A204.1 (cell line): Measurements from ENCODE around the gene SPINK4.
A peak's percentile ranks its signal among the peaks of the same experiment; 100 is the strongest.

Experiments used
- FAIRE-seq: peaks from 2 replicates; lab custom pipeline; 2012; peaks lifted over from hg19 to GRCh38; lab: Jason Lieb, UNC

SPINK4 gene

DNA sequence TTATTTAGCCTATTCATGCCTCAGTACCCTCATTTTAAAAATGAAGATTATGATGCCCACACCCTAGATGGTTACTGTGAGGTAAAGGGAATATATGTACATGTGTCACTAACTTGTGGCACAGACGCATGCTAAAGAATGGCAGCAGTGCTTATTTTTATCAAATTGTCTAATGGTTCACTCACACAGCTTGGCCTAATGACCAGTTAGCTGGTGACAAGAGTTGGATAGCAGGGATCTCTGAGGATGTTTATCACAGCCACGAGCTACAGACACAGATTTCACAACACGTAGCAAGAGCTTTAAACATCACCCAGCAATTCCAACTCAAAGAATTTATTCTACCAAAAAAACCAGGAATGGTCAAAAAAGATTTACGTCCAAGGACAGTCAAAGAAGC is 17.3 kb downstream of the SPINK4 start:
- FAIRE-seq = no peak

DNA sequence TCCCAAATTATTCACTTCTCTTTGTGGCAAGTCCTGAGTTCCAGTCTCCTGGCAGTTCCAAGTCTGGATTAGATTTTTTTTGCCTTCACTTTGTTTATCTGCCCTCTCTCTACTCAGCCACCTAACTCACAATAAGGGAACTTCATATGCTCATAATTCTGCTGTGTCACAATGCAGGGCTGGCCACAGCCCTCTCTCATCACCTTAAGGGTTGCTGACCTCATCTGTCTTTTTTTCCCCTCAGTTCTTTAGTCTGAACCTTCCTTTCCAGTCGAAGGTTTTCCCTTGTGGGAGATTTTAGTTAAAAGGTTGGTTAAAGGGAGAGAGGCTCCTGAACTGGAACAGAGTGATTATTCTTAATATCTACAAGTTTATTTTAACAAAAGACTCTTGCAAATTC is 20.4 kb downstream of the SPINK4 start:
- no peak for FAIRE-seq

DNA sequence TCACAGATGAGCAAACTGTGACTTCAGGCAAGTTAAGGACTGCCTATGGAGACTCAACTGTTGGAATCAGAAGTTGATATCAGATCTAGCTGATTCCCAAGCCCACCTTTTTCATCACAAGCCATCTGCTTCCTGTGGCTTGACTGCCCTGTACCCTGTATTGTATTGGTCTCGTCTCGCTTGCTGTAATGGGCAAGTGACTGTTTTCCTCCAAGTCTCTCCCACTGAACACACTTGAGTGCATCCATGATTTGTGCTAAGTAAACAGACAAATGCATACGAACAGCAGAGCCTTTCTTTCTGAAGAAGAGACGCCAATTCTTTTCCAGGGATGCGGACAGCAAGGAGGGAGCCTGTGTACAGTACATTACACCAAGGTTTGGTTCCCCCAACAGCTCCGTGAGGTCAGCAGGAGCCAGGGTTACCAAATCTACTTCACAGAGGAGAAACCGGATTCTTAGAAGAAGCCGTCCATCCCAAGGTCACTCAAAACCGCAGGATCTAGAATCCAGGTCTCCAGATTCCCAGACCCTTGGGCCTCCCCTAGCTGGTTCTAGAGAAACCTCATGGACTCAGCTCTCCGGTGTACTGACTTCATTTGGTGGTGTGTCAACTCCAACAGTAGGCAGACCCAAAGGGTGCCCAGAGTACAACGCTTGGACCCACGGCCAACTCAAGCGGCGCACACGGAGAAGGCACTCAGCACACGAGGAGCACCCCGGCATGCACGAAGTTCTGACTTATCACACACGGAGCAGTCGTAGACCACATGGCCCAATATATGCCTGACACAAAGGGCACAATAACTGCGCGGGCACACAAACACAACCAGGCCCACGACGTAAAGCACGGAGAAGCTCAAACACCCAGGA is 23.4 kb downstream of the SPINK4 start:
- no peak for FAIRE-seq

- no peak for FAIRE-seq
Observed at GRCh38 chr9:33264003-33264472, 24.1 kb downstream of the SPINK4 start.

- peak; percentile 97 for FAIRE-seq
Observed at GRCh38 chr9:33264473-33265177, 24.7 kb downstream of the SPINK4 start, which contains the start of the genes BAG1 and CHMP5. TSS of gene BAG1 (minus strand) at chr9:33264708. TSS of gene CHMP5 (plus strand) at chr9:33265049. CDS start at chr9:33265079, 30 bp downstream.

GRCh38 chr9:33265211-33265865 is 25.4 kb downstream of the SPINK4 start:
- no peak for FAIRE-seq

- FAIRE-seq = no peak
Observed at GRCh38 chr9:33267151-33267767, 27.3 kb downstream of the SPINK4 start.

DNA sequence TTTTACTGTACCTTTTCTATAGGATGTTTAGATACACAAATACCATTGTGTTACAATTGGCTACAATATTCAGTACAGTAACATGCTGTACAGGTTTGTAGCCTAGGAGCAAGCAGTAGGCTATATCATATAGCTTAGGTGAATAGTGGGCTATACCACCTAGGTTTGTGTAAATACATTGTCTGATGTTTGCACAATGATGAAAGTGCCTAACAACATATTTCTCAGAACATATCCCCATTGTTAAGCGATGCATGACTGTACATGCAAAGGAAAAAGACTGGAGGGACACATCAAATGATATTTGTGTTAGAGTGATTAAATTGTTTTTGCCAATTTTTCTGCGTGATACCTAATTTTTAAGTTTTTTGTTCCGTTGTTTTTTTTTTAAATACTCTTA is 30.2 kb downstream of the SPINK4 start:
- no peak for FAIRE-seq

GRCh38 chr9:33272061-33272460 is 32.1 kb downstream of the SPINK4 start:
- no peak for FAIRE-seq

DNA sequence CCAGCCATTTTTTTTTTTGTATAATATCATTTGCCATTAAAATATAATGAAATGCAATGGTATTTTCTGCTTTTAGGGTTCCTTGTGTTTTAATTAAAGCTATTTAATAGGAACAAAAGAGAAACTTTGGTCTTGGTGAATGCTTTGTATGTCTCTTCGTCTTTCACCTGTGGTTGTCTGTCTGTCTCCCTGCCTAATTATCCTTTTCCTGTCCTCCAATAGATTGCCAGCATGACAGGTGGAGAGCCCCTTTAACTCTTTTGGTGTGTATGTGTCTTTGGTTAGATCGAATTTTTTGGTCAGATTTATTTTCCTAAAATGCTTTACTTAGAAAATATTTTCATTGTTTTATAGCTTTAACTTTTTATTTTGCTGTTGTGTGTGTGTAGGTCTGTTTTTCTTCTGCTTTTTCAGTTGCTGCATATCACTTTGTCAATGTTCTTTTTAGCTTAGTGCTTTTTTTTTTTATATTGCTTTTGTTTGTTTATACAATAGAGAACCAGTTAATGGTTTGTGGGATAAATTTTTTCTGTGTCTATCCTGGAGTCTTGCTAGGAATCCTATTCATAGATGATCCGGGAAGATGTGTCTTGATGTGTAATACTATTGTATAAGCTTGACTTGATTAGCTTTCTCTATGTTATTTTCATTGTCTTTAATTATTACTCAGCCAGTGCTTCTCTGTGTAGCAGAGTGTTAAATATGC is 33.5 kb downstream of the SPINK4 start:
- FAIRE-seq = no peak

- no peak for FAIRE-seq
Observed at GRCh38 chr9:33273972-33274328, 34.0 kb downstream of the SPINK4 start.

GRCh38 chr9:33277484-33277883 is 37.5 kb downstream of the SPINK4 start:
- FAIRE-seq = no peak

GRCh38 chr9:33285502-33285901 is 45.5 kb downstream of the SPINK4 start:
- FAIRE-seq = no peak

- peak; percentile 79 for FAIRE-seq
Observed at GRCh38 chr9:33287087-33287490, 47.1 kb downstream of the SPINK4 start.

- FAIRE-seq = no peak
Observed at GRCh38 chr9:33288235-33288634, 48.3 kb downstream of the SPINK4 start.

DNA sequence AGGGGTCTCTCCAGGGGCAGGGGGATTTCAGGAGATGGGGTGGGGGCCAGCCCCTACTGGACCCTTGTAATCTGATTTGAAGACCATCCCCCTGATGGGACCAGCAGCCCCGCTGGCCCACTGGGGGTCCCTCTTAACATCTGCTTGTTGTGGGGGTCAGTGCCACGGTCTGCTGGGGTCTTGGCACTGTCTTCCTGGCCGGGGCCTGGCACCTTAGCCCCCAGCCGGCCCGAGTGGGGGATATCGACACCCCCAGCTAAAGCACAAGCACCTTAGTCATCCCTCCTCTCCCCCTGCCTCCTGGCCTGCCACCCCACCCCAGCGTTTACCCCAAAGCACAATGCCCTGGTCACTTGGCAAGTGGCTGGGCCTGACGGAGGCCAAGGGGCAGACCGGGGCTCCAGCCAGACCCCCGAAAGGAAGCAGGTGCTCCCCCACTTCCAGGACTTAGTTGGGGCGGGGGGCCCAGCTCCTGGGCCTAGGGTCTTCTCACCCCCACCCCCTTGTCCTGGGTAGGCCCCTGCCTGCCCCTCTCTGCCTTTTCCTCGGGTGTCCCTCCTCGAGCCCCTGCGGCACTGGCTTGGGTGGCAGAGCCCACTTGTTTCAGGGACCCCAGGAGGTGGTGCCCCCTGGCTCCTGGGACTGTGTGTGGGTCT is 49.0 kb downstream of the SPINK4 start:
- FAIRE-seq = no peak

DNA sequence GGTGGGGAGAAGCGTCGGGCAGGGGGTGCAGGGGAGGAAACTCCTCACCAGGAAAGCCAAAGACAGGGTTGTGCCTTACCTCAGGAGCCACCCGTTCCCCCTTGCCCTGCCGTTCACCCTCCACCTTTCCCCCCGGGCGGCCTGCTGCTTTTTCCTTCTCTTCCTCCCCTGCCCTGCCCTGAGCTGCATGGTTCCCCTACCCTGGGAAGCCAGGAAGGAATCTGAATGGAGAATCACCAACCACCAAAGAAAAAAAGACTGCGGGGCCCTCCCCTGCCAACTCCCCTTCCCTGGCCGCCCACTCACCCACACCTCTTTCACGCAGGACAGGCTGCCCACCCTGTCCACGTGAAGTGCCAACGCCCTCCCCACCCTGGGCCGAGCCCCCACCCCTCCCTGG is 49.5 kb downstream of the SPINK4 start:
- FAIRE-seq = no peak

DNA sequence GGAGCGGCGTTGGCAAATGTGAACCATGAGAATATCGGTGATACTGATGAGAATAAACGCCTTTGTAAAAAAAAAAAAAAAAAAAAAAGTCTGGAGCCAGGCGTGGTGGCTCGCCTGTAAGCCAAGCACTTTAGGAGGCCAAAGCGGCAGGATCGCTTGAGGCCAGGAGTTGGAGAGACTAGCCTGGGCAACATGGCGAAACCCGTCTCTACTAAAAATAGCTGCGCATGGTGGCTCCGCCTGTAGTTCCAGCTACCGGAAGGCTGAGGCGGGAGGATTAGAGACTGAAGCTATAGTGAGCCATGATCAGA is 49.9 kb downstream of the SPINK4 start:
- FAIRE-seq = no peak

DNA sequence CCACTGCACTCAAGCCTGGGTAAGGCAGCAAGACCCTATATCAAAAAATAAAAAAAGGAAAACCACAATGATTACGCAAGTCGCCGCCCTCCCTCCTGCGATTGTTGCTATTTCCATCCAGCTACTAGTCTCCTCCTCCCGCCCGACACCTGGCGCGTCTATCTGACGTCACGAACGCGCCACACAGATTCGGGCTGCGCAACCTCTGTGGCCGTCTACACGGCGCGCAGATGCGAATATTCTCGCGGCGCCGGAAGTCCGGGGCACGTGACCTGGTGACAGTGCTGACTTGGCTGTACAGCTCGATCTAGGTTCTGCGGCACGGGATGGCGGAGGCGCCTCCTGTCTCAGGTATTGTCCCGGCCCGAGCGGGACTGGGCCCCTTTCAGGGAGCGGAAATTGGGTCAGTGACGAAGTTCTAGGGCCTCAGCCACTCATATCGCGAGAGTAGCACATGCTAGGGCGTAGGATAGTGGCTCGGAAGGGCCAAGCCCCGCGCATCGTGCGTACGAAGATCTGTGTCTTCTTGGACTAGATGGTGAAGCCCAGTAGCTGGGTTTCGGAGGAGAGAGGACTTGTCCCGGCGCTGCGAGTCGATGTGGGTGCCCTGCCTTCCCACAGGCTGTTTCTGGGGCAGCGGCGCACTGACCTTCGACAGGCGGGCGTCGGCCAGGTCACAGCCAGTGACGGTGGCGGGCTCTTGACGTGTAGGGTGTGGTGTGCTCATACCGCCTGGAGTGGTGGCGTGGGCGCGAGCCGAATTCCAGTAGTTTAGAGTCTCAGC is 50.5 kb downstream of the SPINK4 start, which contains the start of gene NFX1:
NFX1 (plus strand) TSS at position 270 of the 784 bp plus-strand sequence; CDS start at position 327, 57 bp downstream.
- peak; percentile 88 for FAIRE-seq

GRCh38 chr9:33291031-33291397 is 51.0 kb downstream of the SPINK4 start:
- no peak for FAIRE-seq

DNA sequence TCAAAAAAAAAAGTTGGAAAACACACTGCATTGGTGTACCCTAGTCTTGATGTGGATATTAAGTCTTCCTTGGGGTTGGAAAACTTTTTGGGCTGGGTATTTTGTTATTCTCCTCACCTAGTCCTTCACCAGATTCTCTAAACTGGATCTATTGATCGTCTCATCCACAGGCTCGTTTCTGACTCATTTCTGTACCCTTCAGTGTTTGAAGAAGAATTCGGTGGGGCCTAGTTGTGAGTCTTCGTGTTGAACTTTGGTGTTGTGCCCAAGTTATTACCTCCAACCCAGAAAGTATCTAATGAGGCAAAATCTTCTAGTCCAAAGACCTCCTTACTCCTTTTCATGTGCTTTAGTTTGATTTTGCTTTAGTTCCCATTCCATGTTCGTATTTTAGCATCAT is 51.9 kb downstream of the SPINK4 start:
- FAIRE-seq = no peak
